ENCODE results near the gene FGF12. TPM values are rescaled to one million over a fixed set of nuclear protein-coding genes. Genes with fewer than 3 reads are reported as not detected.

Gene FGF12
- polyA plus RNA-seq, 3 donors, result not detected

DNA sequence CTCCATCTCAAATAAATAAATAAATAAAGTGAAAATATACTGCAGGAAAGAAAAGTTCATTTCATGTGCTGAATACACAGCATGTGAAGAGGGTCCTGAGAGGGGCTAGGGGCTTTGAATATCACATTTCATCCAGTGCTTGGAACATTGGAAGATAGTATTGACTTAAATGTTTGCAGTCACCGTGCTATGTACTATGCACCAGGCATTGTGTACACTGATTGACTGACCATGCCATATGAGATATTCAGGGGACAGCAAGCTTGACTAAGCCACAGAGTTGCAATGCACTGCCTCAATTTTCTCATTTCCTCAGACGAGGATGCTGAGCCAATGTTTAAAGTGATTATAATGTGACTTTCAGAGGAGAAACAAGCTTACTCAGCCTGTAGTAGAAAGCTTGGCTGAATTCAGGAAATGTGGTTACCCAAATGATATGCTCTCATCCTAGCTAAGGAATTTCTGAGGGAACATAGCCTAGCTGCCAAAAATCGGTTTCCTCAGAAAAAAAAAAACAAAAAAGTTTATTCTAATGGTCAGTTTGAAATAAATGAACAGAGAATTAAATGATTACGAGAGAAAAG is 557.9 kb downstream of the FGF12 start:
- 100% methylated on average over 1 of the region's 4 CpGs for WGBS (ENCODE audit: insufficient coverage)
- Histone ChIP-seq H3K27me3 (ENCODE audit: control insufficient read depth in 2 of 2, insufficient read depth in 2 of 2, low read length in 2 of 2) (no peaks in the 10 kb centered on the region), H3K4me2 (replicated peaks; ENCODE audit: extremely low read depth, low read length, poor library complexity, severe bottlenecking) (no peak overlapping the region), H4K20me1 (ENCODE audit: insufficient read depth, low read length) (no peaks in the 10 kb centered on the region), H3K9ac (ENCODE audit: insufficient read depth, low read length, poor library complexity, severe bottlenecking) (no peak overlapping the region), H3K4me1 (ENCODE audit: control insufficient read depth in 1 of 2, insufficient read depth in 2 of 2, low read length in 2 of 2) (no peaks in the 10 kb centered on the region), H3K27ac (ENCODE audit: low read depth in 1 of 2, low read length in 2 of 2) (no peak overlapping the region), H3K79me2 (ENCODE audit: insufficient read depth, low read length) (no peaks in the 10 kb centered on the region), H3K36me3 (replicated peaks in 1 of 2; ENCODE audit: control insufficient read depth in 1 of 2, insufficient read depth in 2 of 2, low read length in 2 of 2) (no peaks in the 10 kb centered on the region), H3K9me3 (replicated peaks in 1 of 2; ENCODE audit: control insufficient read depth in 1 of 2, insufficient read depth in 1 of 2, low read length in 2 of 2) (no peaks in the 10 kb centered on the region), H2AFZ (ENCODE audit: insufficient read depth, low read depth, low read length, poor library complexity, severe bottlenecking) (no peak overlapping the region), H3K4me3 (replicated peaks in 1 of 3; ENCODE audit: low read depth in 2 of 3, low read length in 3 of 3) (no peak overlapping the region)
- Mint-ChIP-seq H3K9me3 (peaks cover 0 to 3% (median 0%) of the 10 kb centered on the region in 7 donors), H3K27me3 (ENCODE audit: low read depth in 3 of 3) (peaks cover 0 to 3% (median 0%) of the 10 kb centered on the region in 3 donors), H3K36me3 (no peaks in the 10 kb centered on the region), H3K4me1 (no peaks in the 10 kb centered on the region), H3K27ac (no peak overlapping the region), H3K4me3 (no peak overlapping the region)
- TF ChIP-seq, protein P1, sequence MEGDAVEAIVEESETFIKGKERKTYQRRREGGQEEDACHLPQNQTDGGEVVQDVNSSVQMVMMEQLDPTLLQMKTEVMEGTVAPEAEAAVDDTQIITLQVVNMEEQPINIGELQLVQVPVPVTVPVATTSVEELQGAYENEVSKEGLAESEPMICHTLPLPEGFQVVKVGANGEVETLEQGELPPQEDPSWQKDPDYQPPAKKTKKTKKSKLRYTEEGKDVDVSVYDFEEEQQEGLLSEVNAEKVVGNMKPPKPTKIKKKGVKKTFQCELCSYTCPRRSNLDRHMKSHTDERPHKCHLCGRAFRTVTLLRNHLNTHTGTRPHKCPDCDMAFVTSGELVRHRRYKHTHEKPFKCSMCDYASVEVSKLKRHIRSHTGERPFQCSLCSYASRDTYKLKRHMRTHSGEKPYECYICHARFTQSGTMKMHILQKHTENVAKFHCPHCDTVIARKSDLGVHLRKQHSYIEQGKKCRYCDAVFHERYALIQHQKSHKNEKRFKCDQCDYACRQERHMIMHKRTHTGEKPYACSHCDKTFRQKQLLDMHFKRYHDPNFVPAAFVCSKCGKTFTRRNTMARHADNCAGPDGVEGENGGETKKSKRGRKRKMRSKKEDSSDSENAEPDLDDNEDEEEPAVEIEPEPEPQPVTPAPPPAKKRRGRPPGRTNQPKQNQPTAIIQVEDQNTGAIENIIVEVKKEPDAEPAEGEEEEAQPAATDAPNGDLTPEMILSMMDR (IDR thresholded peaks at IDR 0.05), result no peak
- no peak for DNase-seq
- intact Hi-C loops (cut with micrococcal nuclease), result no loop called here

- Mint-ChIP-seq H3K27ac (no peak overlapping the region), H3K27me3 (ENCODE audit: low read depth in 3 of 3) (no peaks in the 10 kb centered on the region), H3K4me3 (no peak overlapping the region), H3K4me1 (no peaks in the 10 kb centered on the region), H3K9me3 (peaks cover 0 to 3% (median 0%) of the 10 kb centered on the region in 7 donors), H3K36me3 (no peaks in the 10 kb centered on the region)
- TF ChIP-seq, protein P1 (IDR thresholded peaks at IDR 0.05), result no peak
- no peak overlapping the region for H2AFZ ChIP-seq (ENCODE audit: insufficient read depth, low read depth, low read length, poor library complexity, severe bottlenecking)
- no peak overlapping the region for H3K27ac ChIP-seq (ENCODE audit: low read depth in 1 of 2, low read length in 2 of 2)
- no peaks in the 10 kb centered on the region for H3K4me1 ChIP-seq (ENCODE audit: control insufficient read depth in 1 of 2, insufficient read depth in 2 of 2, low read length in 2 of 2)
- H3K36me3 ChIP-seq (replicated peaks in 1 of 2; ENCODE audit: control insufficient read depth in 1 of 2, insufficient read depth in 2 of 2, low read length in 2 of 2), result no peaks in the 10 kb centered on the region
- no peaks in the 10 kb centered on the region for H3K79me2 ChIP-seq (ENCODE audit: insufficient read depth, low read length)
- H3K9me3 ChIP-seq (replicated peaks in 1 of 2; ENCODE audit: control insufficient read depth in 1 of 2, insufficient read depth in 1 of 2, low read length in 2 of 2), result no peaks in the 10 kb centered on the region
- DNase-seq, result no peak
- H3K9ac ChIP-seq (ENCODE audit: insufficient read depth, low read length, poor library complexity, severe bottlenecking), result no peak overlapping the region
- H3K4me2 ChIP-seq (replicated peaks; ENCODE audit: extremely low read depth, low read length, poor library complexity, severe bottlenecking), result no peak overlapping the region
- H4K20me1 ChIP-seq (ENCODE audit: insufficient read depth, low read length), result no peaks in the 10 kb centered on the region
- H3K4me3 ChIP-seq (replicated peaks in 1 of 3; ENCODE audit: low read depth in 2 of 3, low read length in 3 of 3), result no peak overlapping the region
- H3K27me3 ChIP-seq (ENCODE audit: control insufficient read depth in 2 of 2, insufficient read depth in 2 of 2, low read length in 2 of 2), result no peaks in the 10 kb centered on the region
- intact Hi-C loops (cut with micrococcal nuclease), result no loop called here
These were observed 559.1 kb downstream of the FGF12 start for GRCh38 chr3:192168202-192168601.

Data from CD14-positive monocyte (primary cell).